Immature natural killer cell (primary cell): ENCODE results near the gene PRMT7. TPM values are rescaled to one million over a fixed set of nuclear protein-coding genes. Genes with fewer than 3 reads are reported as not detected.

Experiments
- DNase-seq, 3 donors: peaks; one replicate each; pipeline ENCODE4 v3.0.0; 2022; ENCODE audit warnings: mixed read lengths in 1 of 3
- H3K27ac Mint-ChIP-seq, 6 donors: one replicate each; pipeline ENCODE4 v1.8.0; 2020; ENCODE audit warnings: mixed read lengths in 6 of 6, mild to moderate bottlenecking in 5 of 6, inconsistent platforms in 4 of 6, moderate library complexity in 3 of 6
- H3K27me3 Mint-ChIP-seq, 3 donors: one replicate each; pipeline ENCODE4 v1.8.0; 2020 to 2021; ENCODE audit warnings: low read depth in 3 of 3, mild to moderate bottlenecking in 3 of 3, mixed read lengths in 3 of 3, moderate library complexity in 3 of 3, inconsistent platforms in 1 of 3
- H3K36me3 Mint-ChIP-seq, 3 donors: one replicate each; pipeline ENCODE4 v1.8.0; 2020; ENCODE audit warnings: mixed read lengths in 3 of 3, inconsistent platforms in 2 of 3, mild to moderate bottlenecking in 2 of 3
- H3K4me1 Mint-ChIP-seq, 2 donors: one replicate each; pipeline ENCODE4 v1.8.0; 2020; ENCODE audit warnings: inconsistent platforms in 2 of 2, mild to moderate bottlenecking in 2 of 2, mixed read lengths in 2 of 2, moderate library complexity in 1 of 2
- H3K4me3 Mint-ChIP-seq, 5 donors: one replicate each; pipeline ENCODE4 v1.8.0; 2020; ENCODE audit warnings: mild to moderate bottlenecking in 5 of 5, mixed read lengths in 5 of 5, inconsistent platforms in 3 of 5, moderate library complexity in 3 of 5
- H3K9me3 Mint-ChIP-seq, 6 donors: one replicate each; pipeline ENCODE4 v1.8.0; 2020; ENCODE audit warnings: mild to moderate bottlenecking in 6 of 6, mixed read lengths in 6 of 6, inconsistent platforms in 4 of 6, moderate library complexity in 3 of 6
- polyA plus RNA-seq, 3 donors: library from polyadenylated mRNA; unstranded; fragments of 300-500 nt; fragmentation: Illumina TruSeq; gene quantifications; one replicate each; pipeline ENCODE4 v1.2.3, GENCODE V29; 2021

PRMT7 gene
- polyA plus RNA-seq, 3 donors from 2014 or later = 30.8 to 51.8 (median 44.2) TPM

- Mint-ChIP-seq H3K27ac (no peak overlapping the region), H3K4me1 (no peaks in the 10 kb centered on the region), H3K9me3 (no peaks in the 10 kb centered on the region), H3K36me3 (no peaks in the 10 kb centered on the region), H3K27me3 (peaks cover 2 to 4% (median 2%) of the 10 kb centered on the region in 3 donors), H3K4me3 (no peak overlapping the region)
- no peak for DNase-seq
These were observed 90.2 kb downstream of the PRMT7 start for GRCh38 chr16:68400924-68401460.

- Mint-ChIP-seq H3K27me3 (peaks cover 0 to 4% (median 2%) of the 10 kb centered on the region in 3 donors), H3K9me3 (no peaks in the 10 kb centered on the region), H3K4me1 (no peaks in the 10 kb centered on the region), H3K4me3 (no peak overlapping the region), H3K27ac (no peak overlapping the region), H3K36me3 (no peaks in the 10 kb centered on the region)
- no peak for DNase-seq
These were observed 91.3 kb downstream of the PRMT7 start for GRCh38 chr16:68401871-68402747.

GRCh38 chr16:68402748-68403040, 91.9 kb downstream of the PRMT7 start:
- DNase-seq = no peak
- Mint-ChIP-seq H3K27me3 (peaks cover 0 to 2% (median 2%) of the 10 kb centered on the region in 3 donors), H3K4me1 (no peaks in the 10 kb centered on the region), H3K36me3 (no peaks in the 10 kb centered on the region), H3K27ac (no peak overlapping the region), H3K9me3 (no peaks in the 10 kb centered on the region), H3K4me3 (no peak overlapping the region)

- H3K4me3 Mint-ChIP-seq = no peak overlapping the region
- no peaks in the 10 kb centered on the region for H3K36me3 Mint-ChIP-seq
- H3K9me3 Mint-ChIP-seq = no peaks in the 10 kb centered on the region
- no peaks in the 10 kb centered on the region for H3K4me1 Mint-ChIP-seq
- H3K27me3 Mint-ChIP-seq = peaks cover 0 to 2% (median 2%) of the 10 kb centered on the region in 3 donors
- H3K27ac Mint-ChIP-seq = no peak overlapping the region
- no peak for DNase-seq
These were observed 92.4 kb downstream of the PRMT7 start for GRCh38 chr16:68403177-68403576.

- DNase-seq = no peak
- no peak overlapping the region for H3K27ac Mint-ChIP-seq
- peaks cover 0 to 2% (median 0%) of the 10 kb centered on the region in 3 donors for H3K27me3 Mint-ChIP-seq
- H3K4me3 Mint-ChIP-seq = no peak overlapping the region
- H3K36me3 Mint-ChIP-seq = no peaks in the 10 kb centered on the region
- H3K9me3 Mint-ChIP-seq = no peaks in the 10 kb centered on the region
- H3K4me1 Mint-ChIP-seq = no peaks in the 10 kb centered on the region
These were observed 92.9 kb downstream of the PRMT7 start for GRCh38 chr16:68403704-68404103.

GRCh38 chr16:68404736-68405345, 94.0 kb downstream of the PRMT7 start:
- peaks cover 0 to 2% (median 0%) of the 10 kb centered on the region in 3 donors for H3K27me3 Mint-ChIP-seq
- H3K4me1 Mint-ChIP-seq = peaks cover 1 to 2% of the 10 kb centered on the region in 2 donors
- DNase-seq = no peak
- H3K9me3 Mint-ChIP-seq = no peaks in the 10 kb centered on the region
- no peaks in the 10 kb centered on the region for H3K36me3 Mint-ChIP-seq
- no peak overlapping the region for H3K27ac Mint-ChIP-seq
- H3K4me3 Mint-ChIP-seq = no peak overlapping the region

GRCh38 chr16:68406458-68407152, 95.8 kb downstream of the PRMT7 start:
- Mint-ChIP-seq H3K4me3 (no peak overlapping the region), H3K27me3 (peaks cover 0 to 2% (median 0%) of the 10 kb centered on the region in 3 donors), H3K9me3 (no peaks in the 10 kb centered on the region), H3K36me3 (no peaks in the 10 kb centered on the region), H3K4me1 (peaks cover 11% of the 10 kb centered on the region in 2 donors), H3K27ac (no peak overlapping the region)
- no peak for DNase-seq

Other genes with a start within 250 kb of the PRMT7 start
- gene NFATC3, start 225.6 kb upstream of the PRMT7 start, polyA plus RNA-seq = 100 to 1,000 TPM in 2 of 3 donors, 10 to 100 TPM in 1; 66.5 to 160 (median 119) TPM
- under 1 TPM in 1 of 3 donors, not detected in 2; 0.45 TPM for gene ESRP2, start 74.9 kb upstream of the PRMT7 start, polyA plus RNA-seq
- 10 to 100 TPM in 1 of 3 donors, 1 to 10 TPM in 2; 4.8 to 10.7 (median 9.0) TPM for gene PLA2G15, start 65.6 kb upstream of the PRMT7 start, polyA plus RNA-seq
- 10 to 100 TPM in 1 of 3 donors, 1 to 10 TPM in 2; 1.9 to 12.8 (median 6.0) TPM for gene SLC7A6, start 46.5 kb upstream of the PRMT7 start, polyA plus RNA-seq
- gene SLC7A6OS, start 73 bp upstream of the PRMT7 start, polyA plus RNA-seq = 10 to 100 TPM; 22.7 to 31.2 (median 24.4) TPM
- gene SMPD3, start 137.5 kb downstream of the PRMT7 start, polyA plus RNA-seq = 1 to 10 TPM; 4.2 to 9.8 (median 7.5) TPM
- gene ZFP90, start 228.3 kb downstream of the PRMT7 start, polyA plus RNA-seq = 10 to 100 TPM; 13.1 to 14.9 (median 14.0) TPM